ENCODE results near the gene BRI3. TPM values are rescaled to one million over a fixed set of nuclear protein-coding genes. Genes with fewer than 3 reads are reported as not detected.

BRI3 gene
- total and polyA plus RNA-seq, 2 of the 4 experiments (the other 2 are of a cell fraction): 24.7 to 68.3 TPM

DNA sequence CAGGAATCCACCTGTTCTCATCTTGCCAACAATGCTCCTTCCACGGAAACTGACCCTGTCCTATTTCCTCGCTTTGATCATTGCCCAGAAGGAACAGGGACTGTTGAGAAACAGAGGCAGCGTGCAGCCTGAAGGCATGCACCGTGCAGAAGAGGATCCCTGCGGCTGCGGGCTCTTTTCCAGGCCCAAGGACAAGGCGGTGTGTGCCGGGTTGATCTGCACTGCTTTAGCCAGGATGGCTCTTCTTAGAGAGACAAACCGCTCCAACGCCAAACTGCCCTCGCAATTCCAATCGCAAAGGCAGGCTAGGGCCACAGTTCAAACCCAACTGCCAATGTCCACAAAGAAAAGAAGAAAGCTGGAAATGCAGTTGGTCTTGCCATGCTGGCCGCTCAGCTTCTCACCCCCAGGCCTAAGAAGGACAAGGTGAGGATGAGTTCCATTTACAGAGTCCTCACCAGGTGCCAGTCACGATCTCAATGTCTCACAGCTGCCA is 26.5 kb downstream of the BRI3 start:
- Histone ChIP-seq H4K91ac (ENCODE audit: insufficient read depth, low read depth, low read length) (no peak overlapping the region), H3K56ac (ENCODE audit: extremely low read depth, insufficient read depth, low read length) (no peak overlapping the region), H3K4ac (ENCODE audit: low read depth, low read length) (no peak overlapping the region), H3K27ac (ENCODE audit: insufficient read depth, low read length) (no peak overlapping the region), H4K20me1 (ENCODE audit: insufficient read depth, low read length) (no peaks in the 10 kb centered on the region), H2AK9ac (replicated peaks; ENCODE audit: low read depth, low read length, poor library complexity) (no peak overlapping the region), H2AK5ac (ENCODE audit: low read depth, low read length) (no peak overlapping the region), H3K4me2 (ENCODE audit: low read depth, low read length) (no peak overlapping the region), H3K27me3 (ENCODE audit: control insufficient read depth, insufficient read depth, low read length) (no peaks in the 10 kb centered on the region), H2BK5ac (ENCODE audit: low read depth, low read length, poor library complexity, severe bottlenecking) (no peak overlapping the region), H2BK20ac (ENCODE audit: low read depth, low read length) (no peak overlapping the region), H3K36me3 (ENCODE audit: control insufficient read depth, insufficient read depth, low read length) (peaks cover 14% of the 10 kb centered on the region), H3K4me3 (ENCODE audit: insufficient read depth, low read depth, low read length) (no peak overlapping the region), H3K9me1 (ENCODE audit: insufficient read depth, low read length) (peaks cover 6% of the 10 kb centered on the region; the same call in 1 of the 2 replicates), H3K14ac (replicated peaks; ENCODE audit: low read depth, low read length) (no peak overlapping the region), H3K9ac (ENCODE audit: low read depth, low read length) (no peak overlapping the region), H3K23ac (ENCODE audit: low read depth, low read length) (no peak overlapping the region), H3K9me3 (ENCODE audit: control insufficient read depth, insufficient read depth, low read length) (no peaks in the 10 kb centered on the region), H4K8ac (ENCODE audit: low read depth in 2 of 2, low read length in 2 of 2) (no peak overlapping the region), H2AFZ (replicated peaks; ENCODE audit: low read length, poor library complexity) (no peak overlapping the region), H3K4me1 (ENCODE audit: control insufficient read depth, insufficient read depth, low read length) (no peaks in the 10 kb centered on the region; the same call in 1 of the 2 replicates), H3K79me1 (ENCODE audit: low read depth in 1 of 2, low read length in 2 of 2) (0 out of 4 replicates have a peak, but pooled peaks cover 0 to under 1% of the 10 kb centered on the region in 2 experiments), H2BK120ac (ENCODE audit: low read depth, low read length) (no peak overlapping the region), H3K18ac (ENCODE audit: low read depth, low read length) (no peak overlapping the region), H4K5ac (ENCODE audit: low read depth, low read length) (no peak overlapping the region), H2BK15ac (ENCODE audit: low read depth, low read length) (no peak overlapping the region)
- no TSS peak for BruUV-seq (replicated peaks)
- in situ Hi-C loops (cut with MboI; ENCODE audit: low sequenced_read_pairs) (loop anchor here (25.0 kb wide), 1 partner anchor 429 kb away; no protein-coding TSS in a partner anchor), intact Hi-C loops (cut with micrococcal nuclease) (no loop called here), dilution Hi-C loops (cut with HindIII; ENCODE audit: low sequenced_read_pairs, unreplicated experiment) (no loop called here)
- TF ChIP-seq RFX5 (IDR thresholded peaks at IDR 0.05; ENCODE audit: low read depth, low read length): no peak
- no peak for TF ChIP-seq CHD1 (IDR thresholded peaks at IDR 0.05; ENCODE audit: low read depth, low read length)
- TF ChIP-seq MAZ (IDR thresholded peaks at IDR 0.05; ENCODE audit: borderline replicate concordance, low read depth, low read length): no peak
- no peak for TF ChIP-seq FOS (IDR thresholded peaks at IDR 0.05; ENCODE audit: low read depth, low read length)
- no peak for TF ChIP-seq BHLHE40 (IDR thresholded peaks at IDR 0.05; ENCODE audit: low read depth, low read length)
- no peak for ATAC-seq (ENCODE audit: low read depth)
- DNase-seq: no peak
- 94% methylated on average over 9 of the region's 14 CpGs; no CpG with 5 or more reads in 1 of the 2 experiments for WGBS, 2 experiments (ENCODE audit: extremely low coverage in 2 of 2, insufficient read length in 1 of 2)
- CTCF ChIA-PET: interaction anchor here (0.5 kb wide), 1 partner anchor 35 kb away, joined by 8 read pairs; no protein-coding TSS in a partner anchor
- POLR2A ChIA-PET (ENCODE audit: unreplicated experiment): no interaction called here

Data from IMR-90 (cell line).